GM21360 (cell line): ENCODE measurements around the gene DIPK1A.

Source experiments
- ATAC-seq: cut with Tn5 transposase; IDR thresholded peaks from one replicate; pipeline ENCODE4 v1.9.1; 2021; ENCODE audit warnings: mild to moderate bottlenecking, moderate library complexity; ENCODE audit not compliant: unreplicated experiment

Gene DIPK1A

GRCh38 chr1:92805216-92805615 is 156.0 kb downstream of the DIPK1A start:
- no peak for ATAC-seq

DNA sequence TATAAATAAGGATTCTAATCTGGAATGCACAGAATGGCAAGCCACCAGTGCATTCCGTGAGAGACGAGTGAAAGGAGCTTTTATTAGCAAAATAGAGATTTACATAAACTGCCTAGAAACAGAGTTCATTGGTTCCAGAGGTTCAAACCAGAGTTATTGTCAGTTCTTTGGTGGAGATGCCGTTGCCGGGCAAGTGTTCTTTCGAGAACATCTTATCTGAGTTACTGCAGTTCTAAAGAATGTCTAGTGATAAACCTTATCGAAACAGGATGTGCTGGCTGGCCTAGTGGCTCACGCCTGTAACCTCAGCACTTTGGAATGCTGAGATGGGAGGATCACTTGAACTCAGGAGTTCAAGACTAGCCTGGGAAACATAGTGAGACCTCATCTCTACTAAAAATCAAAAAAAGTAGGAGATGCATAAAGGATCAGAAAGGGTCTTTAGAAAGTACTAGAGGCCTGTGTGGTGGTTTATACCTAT is 156.5 kb downstream of the DIPK1A start:
- peak; percentile 52 for ATAC-seq

GRCh38 chr1:92803140-92803887 is 157.9 kb downstream of the DIPK1A start:
- no peak for ATAC-seq

DNA sequence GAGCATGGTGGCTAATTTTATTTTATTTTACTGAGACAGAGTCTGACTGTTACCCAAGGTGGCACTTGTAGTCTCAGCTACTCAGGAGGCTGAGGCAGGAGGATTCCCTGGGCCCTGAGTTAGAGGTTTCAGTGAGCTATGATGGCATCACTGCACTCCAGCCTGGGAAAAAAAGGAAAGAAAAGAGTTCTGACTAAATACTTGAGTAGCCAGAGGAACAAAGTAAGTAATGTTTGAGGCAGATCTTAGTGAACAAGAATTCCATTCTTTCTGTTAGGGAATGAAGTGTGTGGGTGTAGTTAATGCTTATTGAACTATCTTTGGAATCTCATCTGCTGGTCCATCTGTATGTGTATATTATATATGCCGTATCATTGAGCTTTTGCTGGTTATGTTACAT is 163.3 kb downstream of the DIPK1A start:
- ATAC-seq, result no peak

DNA sequence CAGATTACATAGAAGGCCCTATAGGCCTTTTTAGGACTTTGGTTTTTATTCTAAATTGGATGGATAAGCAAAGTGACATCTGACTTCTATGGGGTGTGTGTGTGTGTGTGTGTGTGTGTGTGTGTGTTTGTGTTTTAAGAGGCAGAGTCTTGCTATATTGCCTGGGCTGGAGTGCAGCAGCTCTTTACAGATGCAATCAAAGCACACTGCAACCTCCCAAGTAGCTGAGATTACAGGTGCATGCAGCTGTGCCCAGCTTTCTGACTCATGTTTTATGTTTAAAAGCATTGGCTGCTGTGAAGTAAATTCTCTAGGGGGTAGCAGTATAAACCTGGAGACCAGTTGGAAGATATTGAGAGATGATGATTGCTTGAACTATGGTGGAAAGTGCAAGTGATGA is 164.0 kb downstream of the DIPK1A start:
- ATAC-seq, result no peak

DNA sequence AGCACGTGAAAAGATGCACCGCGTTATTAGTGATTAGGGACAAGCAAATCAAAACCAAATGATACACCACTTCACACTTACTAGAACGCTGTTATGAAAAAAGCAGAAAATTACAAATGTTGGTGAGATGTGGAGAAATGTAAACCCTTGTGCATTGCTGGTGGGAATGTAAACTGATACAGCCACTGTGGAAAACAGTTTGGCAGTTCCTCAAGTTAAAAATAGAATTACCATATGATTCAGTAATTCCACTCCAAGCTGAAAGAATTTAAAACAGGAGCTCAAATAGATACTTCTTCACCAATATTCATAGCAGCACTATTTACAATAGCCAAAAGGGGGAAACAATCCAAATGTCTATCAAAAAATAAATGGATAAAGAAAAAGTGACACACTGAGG is 166.1 kb downstream of the DIPK1A start:
- no peak for ATAC-seq

DNA sequence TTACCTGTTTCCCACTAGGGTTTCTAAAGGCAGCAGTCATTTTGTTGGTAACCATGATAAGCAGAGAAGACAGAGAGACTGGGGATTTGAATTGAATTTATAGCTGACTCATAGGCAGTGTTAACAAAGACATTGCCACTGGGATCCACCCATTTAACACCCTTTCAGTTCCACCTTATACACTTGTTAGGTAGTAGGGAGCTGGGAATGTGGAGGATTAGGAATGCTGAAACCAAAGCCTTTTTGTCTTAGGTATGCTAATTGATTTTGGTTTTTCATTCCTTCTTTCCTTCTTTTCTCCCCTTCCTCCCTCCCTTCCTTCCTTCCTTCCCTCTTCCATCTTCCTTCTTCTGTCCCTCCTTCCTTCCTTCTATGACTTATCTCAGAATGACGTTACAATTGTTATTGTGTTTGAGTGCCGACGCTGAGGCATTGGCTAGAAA is 168.9 kb downstream of the DIPK1A start:
- no peak for ATAC-seq
